T-helper 1 cell (primary cell): ENCODE data around the gene NIPAL3.
A peak's percentile ranks its signal among the peaks of the same experiment; 100 is the strongest.

Experiments used
- DNase-seq, 5 donors: peaks; one replicate each; pipeline ENCODE4 v3.0.0-alpha.2; 2012 to 2020

The NIPAL3 gene

GRCh38 chr1:24463776-24464735 is 48.5 kb downstream of the NIPAL3 start:
- DNase-seq, result no peak

GRCh38 chr1:24465099-24465498 is 49.5 kb downstream of the NIPAL3 start:
- DNase-seq, result no peak

GRCh38 chr1:24465638-24466037 is 50.0 kb downstream of the NIPAL3 start:
- DNase-seq, result no peak

GRCh38 chr1:24468685-24469316 is 53.2 kb downstream of the NIPAL3 start:
- DNase-seq, result no peak

GRCh38 chr1:24470592-24470991 is 55.0 kb downstream of the NIPAL3 start:
- no peak for DNase-seq

- no peak for DNase-seq
Observed at GRCh38 chr1:24472527-24473251, 57.1 kb downstream of the NIPAL3 start.

GRCh38 chr1:24474193-24474592 is 58.6 kb downstream of the NIPAL3 start:
- no peak for DNase-seq

- no peak for DNase-seq
Observed at GRCh38 chr1:24475700-24476099, 60.1 kb downstream of the NIPAL3 start.

- no peak for DNase-seq
Observed at GRCh38 chr1:24476571-24476970, 61.0 kb downstream of the NIPAL3 start.

GRCh38 chr1:24477309-24477708 is 61.7 kb downstream of the NIPAL3 start:
- no peak for DNase-seq

GRCh38 chr1:24481101-24481500 is 65.5 kb downstream of the NIPAL3 start:
- DNase-seq, result peak in 4 of 5 donors; percentile 27 to 78 (median 38)

- peak in 3 of 5 donors; percentile 16 to 86 (median 24) for DNase-seq
Observed at GRCh38 chr1:24481843-24482610, 66.4 kb downstream of the NIPAL3 start.

- peak in 2 of 5 donors; percentile 39 to 52 for DNase-seq
Observed at GRCh38 chr1:24483441-24483840, 67.8 kb downstream of the NIPAL3 start.

- DNase-seq, result no peak
Observed at GRCh38 chr1:24484199-24484598, 68.6 kb downstream of the NIPAL3 start.

GRCh38 chr1:24486331-24487065 is 70.9 kb downstream of the NIPAL3 start:
- DNase-seq, result peak in 4 of 5 donors; percentile 35 to 63 (median 50)

- DNase-seq, result no peak
Observed at GRCh38 chr1:24487455-24487854, 71.9 kb downstream of the NIPAL3 start.

GRCh38 chr1:24488159-24488558 is 72.6 kb downstream of the NIPAL3 start:
- DNase-seq, result peak in 3 of 5 donors; percentile 17 to 37 (median 34)

- DNase-seq, result no peak
Observed at GRCh38 chr1:24489674-24490073, 74.1 kb downstream of the NIPAL3 start.

- DNase-seq, result no peak
Observed at GRCh38 chr1:24490101-24490781, 74.6 kb downstream of the NIPAL3 start.

GRCh38 chr1:24491577-24492360 is 76.2 kb downstream of the NIPAL3 start:
- DNase-seq, result no peak
